Measurements from ENCODE around the gene SDC1. TPM values are rescaled to one million over a fixed set of nuclear protein-coding genes. Genes with fewer than 3 reads are reported as not detected.

The SDC1 gene
- total RNA-seq, 1 donor from 2014 or later: 35.1 TPM

DNA sequence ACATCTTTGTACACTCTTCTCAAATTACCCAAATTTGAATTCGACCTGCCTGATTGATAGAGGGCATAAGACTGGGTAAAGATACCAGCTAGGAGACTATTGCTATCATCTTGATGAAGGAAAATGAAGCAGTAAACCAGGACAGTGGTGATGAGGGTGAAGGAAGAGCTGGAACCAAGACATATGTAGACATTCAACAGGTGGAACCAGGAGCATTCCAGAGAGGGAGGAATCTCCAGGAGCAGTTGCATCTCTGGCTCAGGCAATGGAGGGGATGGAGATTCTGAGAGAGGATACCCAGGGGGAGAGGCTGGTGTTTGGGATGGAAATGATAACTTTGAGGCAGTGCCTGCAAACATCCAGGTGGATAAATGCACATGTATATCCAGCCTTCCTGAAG is 41.6 kb downstream of the SDC1 start:
- TF ChIP-seq, protein P1, sequence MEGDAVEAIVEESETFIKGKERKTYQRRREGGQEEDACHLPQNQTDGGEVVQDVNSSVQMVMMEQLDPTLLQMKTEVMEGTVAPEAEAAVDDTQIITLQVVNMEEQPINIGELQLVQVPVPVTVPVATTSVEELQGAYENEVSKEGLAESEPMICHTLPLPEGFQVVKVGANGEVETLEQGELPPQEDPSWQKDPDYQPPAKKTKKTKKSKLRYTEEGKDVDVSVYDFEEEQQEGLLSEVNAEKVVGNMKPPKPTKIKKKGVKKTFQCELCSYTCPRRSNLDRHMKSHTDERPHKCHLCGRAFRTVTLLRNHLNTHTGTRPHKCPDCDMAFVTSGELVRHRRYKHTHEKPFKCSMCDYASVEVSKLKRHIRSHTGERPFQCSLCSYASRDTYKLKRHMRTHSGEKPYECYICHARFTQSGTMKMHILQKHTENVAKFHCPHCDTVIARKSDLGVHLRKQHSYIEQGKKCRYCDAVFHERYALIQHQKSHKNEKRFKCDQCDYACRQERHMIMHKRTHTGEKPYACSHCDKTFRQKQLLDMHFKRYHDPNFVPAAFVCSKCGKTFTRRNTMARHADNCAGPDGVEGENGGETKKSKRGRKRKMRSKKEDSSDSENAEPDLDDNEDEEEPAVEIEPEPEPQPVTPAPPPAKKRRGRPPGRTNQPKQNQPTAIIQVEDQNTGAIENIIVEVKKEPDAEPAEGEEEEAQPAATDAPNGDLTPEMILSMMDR (IDR thresholded peaks at IDR 0.05; ENCODE audit: unreplicated experiment): no peak
- DNase-seq (ENCODE audit: low spot score, unreplicated experiment): no peak
- H3K4me3 Mint-ChIP-seq (ENCODE audit: low read depth): no peak overlapping the region
- H3K27ac Mint-ChIP-seq: peak overlapping the region; percentile 52
- H3K4me1 Mint-ChIP-seq (ENCODE audit: low read depth): peaks cover 36% of the 10 kb centered on the region
- no peaks in the 10 kb centered on the region for H3K36me3 Mint-ChIP-seq (ENCODE audit: insufficient read depth)
- H3K27me3 Mint-ChIP-seq: no peaks in the 10 kb centered on the region
- no peaks in the 10 kb centered on the region for H3K9me3 Mint-ChIP-seq (ENCODE audit: low read depth)

DNA sequence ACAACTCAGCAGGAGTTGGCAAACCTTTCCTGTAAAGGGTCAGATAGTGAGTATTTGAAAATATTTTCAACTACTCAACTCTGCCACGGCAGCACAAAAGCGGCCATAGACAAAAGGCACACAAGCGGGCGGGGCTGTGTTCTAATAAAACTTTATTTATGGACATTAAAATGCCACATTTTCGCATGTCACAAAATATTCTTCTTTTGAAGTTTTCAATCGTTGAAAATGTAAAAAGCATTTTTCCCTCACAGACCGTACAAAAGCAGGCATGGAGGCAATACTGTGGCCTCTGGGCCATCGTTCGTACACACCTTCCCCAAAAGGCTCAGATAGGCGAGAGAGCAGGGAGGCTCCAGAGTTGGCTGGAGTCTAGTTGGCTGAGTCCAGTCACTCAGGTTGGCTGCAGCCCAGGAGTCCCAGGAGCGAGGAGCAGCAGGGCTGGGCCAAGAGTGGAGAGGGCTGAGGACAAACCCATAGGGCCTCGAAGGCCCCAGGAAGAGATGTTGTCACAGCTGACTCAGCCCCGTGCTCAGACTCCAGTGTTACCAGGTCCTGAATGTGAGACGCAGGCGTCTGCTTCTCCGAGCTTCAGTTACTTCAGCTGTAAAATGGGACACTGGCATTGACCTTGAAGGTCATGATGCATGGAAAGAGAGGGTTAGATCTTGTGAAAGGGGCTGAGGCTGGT is 42.5 kb downstream of the SDC1 start:
- no peaks in the 10 kb centered on the region for H3K9me3 Mint-ChIP-seq (ENCODE audit: low read depth)
- no peak for DNase-seq (ENCODE audit: low spot score, unreplicated experiment)
- H3K4me3 Mint-ChIP-seq (ENCODE audit: low read depth): no peak overlapping the region
- peaks cover 31% of the 10 kb centered on the region for H3K4me1 Mint-ChIP-seq (ENCODE audit: low read depth)
- no peaks in the 10 kb centered on the region for H3K27me3 Mint-ChIP-seq
- TF ChIP-seq, protein P1 (IDR thresholded peaks at IDR 0.05; ENCODE audit: unreplicated experiment): no peak
- H3K36me3 Mint-ChIP-seq (ENCODE audit: insufficient read depth): no peaks in the 10 kb centered on the region
- no peak overlapping the region for H3K27ac Mint-ChIP-seq

DNA sequence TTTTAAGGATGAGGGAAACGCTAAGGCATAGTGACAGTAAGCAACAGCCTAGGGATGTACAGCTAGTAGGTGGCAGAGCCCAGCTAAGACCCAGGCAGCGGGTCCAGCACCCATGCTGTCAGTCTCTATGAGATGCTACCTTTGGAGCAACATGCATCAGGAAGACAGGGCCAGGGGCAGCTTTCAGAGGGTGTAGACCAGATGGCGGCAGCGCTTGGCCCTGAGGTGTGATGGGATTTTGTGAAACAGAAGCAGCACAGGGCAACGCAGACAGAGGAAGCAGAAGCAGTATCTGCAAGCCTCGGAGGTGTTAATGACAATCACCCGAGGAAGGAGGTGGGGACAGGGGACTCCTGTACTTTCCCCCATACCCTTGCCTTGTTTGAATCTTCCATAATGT is 43.2 kb downstream of the SDC1 start:
- Mint-ChIP-seq H3K4me1 (ENCODE audit: low read depth) (peaks cover 30% of the 10 kb centered on the region), H3K36me3 (ENCODE audit: insufficient read depth) (no peaks in the 10 kb centered on the region), H3K4me3 (ENCODE audit: low read depth) (no peak overlapping the region), H3K9me3 (ENCODE audit: low read depth) (no peaks in the 10 kb centered on the region), H3K27me3 (no peaks in the 10 kb centered on the region), H3K27ac (no peak overlapping the region)
- TF ChIP-seq, protein P1 (IDR thresholded peaks at IDR 0.05; ENCODE audit: unreplicated experiment): no peak
- no peak for DNase-seq (ENCODE audit: low spot score, unreplicated experiment)

DNA sequence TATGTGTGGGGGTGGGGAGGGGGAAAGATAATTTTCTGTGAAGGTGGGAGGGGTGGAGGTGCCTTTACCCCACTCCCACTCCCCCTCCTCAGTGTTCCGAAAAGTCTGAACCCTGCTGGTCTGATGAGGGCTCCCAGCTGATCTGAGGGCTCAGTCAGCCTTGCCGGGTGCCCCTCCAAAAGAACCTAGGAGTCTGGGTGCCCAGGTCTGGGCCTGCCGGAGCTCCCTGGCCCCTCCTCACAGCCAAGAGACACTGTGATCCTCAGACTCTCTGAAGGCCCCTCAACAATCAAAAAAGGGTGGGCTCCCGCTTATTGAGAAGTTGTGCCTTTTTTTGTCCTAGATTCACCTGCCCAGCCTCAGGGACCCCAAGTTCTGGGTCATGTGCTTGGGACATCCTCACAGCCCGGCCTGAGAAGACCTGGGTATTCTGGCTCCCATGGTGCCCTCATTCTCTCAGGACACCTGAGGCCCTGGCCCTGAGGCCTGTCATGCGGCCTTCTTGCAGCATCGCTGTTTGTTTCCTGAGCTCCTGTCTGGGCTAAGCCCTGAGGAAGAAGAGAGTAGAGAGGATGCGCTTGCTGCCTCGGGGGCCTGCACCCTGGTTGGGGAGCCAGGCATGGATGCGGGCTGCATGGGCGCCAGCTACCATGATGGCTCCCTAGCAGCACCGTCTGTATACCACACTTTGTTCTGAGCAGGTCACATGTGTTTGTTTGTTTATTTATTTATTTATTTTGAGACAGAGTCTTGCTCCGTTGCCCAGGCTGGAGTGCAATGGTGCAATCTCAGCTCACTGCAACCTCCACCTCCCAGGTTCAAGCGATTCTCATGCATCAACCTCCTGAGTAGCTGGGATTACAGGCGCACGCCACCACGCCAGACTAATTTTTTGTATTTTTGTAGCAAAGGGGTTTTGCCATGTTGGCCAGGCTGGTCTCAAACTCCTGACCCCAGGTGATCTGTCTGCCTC is 44.0 kb downstream of the SDC1 start:
- H3K36me3 Mint-ChIP-seq (ENCODE audit: insufficient read depth): no peaks in the 10 kb centered on the region
- DNase-seq (ENCODE audit: low spot score, unreplicated experiment): no peak
- TF ChIP-seq, protein P1 (IDR thresholded peaks at IDR 0.05; ENCODE audit: unreplicated experiment): no peak
- no peak overlapping the region for H3K27ac Mint-ChIP-seq
- peaks cover 22% of the 10 kb centered on the region for H3K4me1 Mint-ChIP-seq (ENCODE audit: low read depth)
- no peak overlapping the region for H3K4me3 Mint-ChIP-seq (ENCODE audit: low read depth)
- no peaks in the 10 kb centered on the region for H3K9me3 Mint-ChIP-seq (ENCODE audit: low read depth)
- H3K27me3 Mint-ChIP-seq: no peaks in the 10 kb centered on the region

DNA sequence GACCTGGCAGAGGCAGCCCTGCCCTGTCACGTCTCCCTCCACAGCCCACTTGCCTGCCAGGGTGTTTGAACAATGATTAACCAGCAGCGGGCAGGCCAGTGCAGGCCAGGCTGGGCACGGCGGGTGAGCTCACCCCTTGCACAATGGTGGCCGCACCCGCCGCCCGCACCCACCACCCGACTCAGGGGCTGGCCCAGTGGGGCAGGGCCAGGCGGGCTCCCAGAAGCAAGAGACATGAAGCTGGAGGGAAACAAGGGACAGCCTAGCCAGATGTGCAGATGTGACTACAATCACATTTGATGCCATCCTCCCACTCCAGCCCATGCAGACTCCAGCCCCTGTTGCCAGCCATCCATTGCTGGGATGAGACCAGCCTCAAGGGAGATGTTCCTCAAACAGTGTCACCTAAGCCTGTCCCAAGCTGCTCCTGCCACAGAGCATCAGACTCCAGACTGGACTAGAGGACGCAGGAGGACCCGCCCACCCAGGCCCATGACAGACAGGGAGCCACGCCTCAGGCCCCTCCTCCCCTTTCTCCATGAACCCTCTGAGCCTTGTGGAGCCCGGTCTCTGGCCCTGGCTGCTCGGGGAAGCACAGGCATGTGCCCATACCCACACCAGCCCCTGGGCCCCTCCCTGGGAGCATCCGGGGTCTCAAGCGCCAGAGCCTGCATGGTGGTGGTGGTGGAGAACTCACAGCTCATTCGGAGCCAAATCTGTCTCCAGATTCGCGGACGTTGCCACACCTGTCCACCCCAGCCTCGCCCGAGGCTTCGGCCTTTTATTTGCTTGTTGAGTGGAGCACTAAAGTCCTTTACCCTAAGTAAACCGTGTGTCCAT is 45.0 kb downstream of the SDC1 start:
- Mint-ChIP-seq H3K9me3 (ENCODE audit: low read depth) (no peaks in the 10 kb centered on the region), H3K36me3 (ENCODE audit: insufficient read depth) (no peaks in the 10 kb centered on the region), H3K27me3 (no peaks in the 10 kb centered on the region), H3K4me3 (ENCODE audit: low read depth) (no peak overlapping the region), H3K4me1 (ENCODE audit: low read depth) (peaks cover 15% of the 10 kb centered on the region), H3K27ac (no peak overlapping the region)
- no peak for DNase-seq (ENCODE audit: low spot score, unreplicated experiment)
- TF ChIP-seq, protein P1 (IDR thresholded peaks at IDR 0.05; ENCODE audit: unreplicated experiment): no peak
